ENCODE measurements around the gene CENPT. TPM values are rescaled to one million over a fixed set of nuclear protein-coding genes. Genes with fewer than 3 reads are reported as not detected.

The CENPT gene
- total and polyA plus RNA-seq, 2 of the 13 experiments (the other 11 are each of a cell fraction or from before 2014, with no cell fraction given), result 40.9 to 43.3 TPM

DNA sequence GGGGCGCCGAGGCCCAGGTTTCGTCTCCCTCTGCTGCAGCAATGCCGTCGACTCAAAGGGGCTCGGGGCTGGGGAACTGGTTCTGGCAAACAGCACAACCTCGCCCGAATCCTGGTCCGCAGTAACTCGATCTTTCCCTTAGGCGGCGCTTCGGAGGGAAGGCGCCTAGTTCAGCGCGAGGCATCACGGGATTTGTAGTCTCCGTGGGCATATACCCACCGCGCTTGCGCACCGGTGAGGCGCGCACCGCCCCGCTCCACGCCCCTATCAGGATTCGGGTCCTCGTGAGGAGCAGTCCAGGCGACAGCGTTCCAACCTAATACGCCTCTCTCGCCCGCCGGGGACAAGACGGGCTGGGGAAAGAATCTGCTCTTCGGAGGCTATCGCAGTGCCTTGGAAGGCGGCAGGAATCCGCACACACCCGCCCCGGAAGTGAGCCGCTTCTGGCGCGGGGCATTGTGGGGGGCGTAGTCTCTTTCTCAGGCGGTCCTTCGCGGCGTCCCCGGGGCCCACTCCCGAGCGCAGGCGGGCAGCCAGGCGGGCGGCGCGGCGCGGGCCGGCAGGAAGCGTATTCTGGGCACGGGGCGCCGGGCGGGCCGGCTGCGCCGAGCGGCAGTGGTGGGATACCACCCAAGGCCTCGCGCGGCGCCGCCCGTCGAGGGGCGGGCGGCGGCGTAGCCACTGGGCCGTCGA lies 5.5 kb downstream of the CENPT start, which contains the start of gene THAP11 (continued):
- TF ChIP-seq, protein P1, sequence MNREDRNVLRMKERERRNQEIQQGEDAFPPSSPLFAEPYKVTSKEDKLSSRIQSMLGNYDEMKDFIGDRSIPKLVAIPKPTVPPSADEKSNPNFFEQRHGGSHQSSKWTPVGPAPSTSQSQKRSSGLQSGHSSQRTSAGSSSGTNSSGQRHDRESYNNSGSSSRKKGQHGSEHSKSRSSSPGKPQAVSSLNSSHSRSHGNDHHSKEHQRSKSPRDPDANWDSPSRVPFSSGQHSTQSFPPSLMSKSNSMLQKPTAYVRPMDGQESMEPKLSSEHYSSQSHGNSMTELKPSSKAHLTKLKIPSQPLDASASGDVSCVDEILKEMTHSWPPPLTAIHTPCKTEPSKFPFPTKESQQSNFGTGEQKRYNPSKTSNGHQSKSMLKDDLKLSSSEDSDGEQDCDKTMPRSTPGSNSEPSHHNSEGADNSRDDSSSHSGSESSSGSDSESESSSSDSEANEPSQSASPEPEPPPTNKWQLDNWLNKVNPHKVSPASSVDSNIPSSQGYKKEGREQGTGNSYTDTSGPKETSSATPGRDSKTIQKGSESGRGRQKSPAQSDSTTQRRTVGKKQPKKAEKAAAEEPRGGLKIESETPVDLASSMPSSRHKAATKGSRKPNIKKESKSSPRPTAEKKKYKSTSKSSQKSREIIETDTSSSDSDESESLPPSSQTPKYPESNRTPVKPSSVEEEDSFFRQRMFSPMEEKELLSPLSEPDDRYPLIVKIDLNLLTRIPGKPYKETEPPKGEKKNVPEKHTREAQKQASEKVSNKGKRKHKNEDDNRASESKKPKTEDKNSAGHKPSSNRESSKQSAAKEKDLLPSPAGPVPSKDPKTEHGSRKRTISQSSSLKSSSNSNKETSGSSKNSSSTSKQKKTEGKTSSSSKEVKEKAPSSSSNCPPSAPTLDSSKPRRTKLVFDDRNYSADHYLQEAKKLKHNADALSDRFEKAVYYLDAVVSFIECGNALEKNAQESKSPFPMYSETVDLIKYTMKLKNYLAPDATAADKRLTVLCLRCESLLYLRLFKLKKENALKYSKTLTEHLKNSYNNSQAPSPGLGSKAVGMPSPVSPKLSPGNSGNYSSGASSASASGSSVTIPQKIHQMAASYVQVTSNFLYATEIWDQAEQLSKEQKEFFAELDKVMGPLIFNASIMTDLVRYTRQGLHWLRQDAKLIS (CRISPR knock-in tag; IDR thresholded peaks at IDR 0.05), result no peak
- TF ChIP-seq PTBP1 (IDR thresholded peaks at IDR 0.05; ENCODE audit: low read depth, low read length, poor library complexity, severe bottlenecking) (no peak), ZNF383 (CRISPR knock-in tag; IDR thresholded peaks at IDR 0.05; ENCODE audit: borderline replicate concordance) (no peak), ISL2 (CRISPR knock-in tag; IDR thresholded peaks at IDR 0.05) (no peak; the same call in 1 of the 2 replicates), GABPA (IDR thresholded peaks at IDR 0.05; ENCODE audit: low read depth, low read length) (no peak), GABPA (CRISPR knock-in tag; IDR thresholded peaks at IDR 0.05; ENCODE audit: low read depth) (peak; percentile 91), NFIB (CRISPR knock-in tag; IDR thresholded peaks at IDR 0.05; ENCODE audit: borderline replicate concordance) (no peak), HNRNPH1 (optimal IDR thresholded peaks at IDR 0.05; ENCODE audit: low read depth, low read length) (no peak), YEATS4 (CRISPR knock-in tag; IDR thresholded peaks at IDR 0.05; ENCODE audit: borderline replicate concordance) (peak; percentile 53; the same call in 1 of the 2 replicates), TBL1XR1 (IDR thresholded peaks at IDR 0.05; ENCODE audit: borderline replicate concordance, low read length, partially characterized antibody) (no peak), RNF2 (conservative IDR thresholded peaks at IDR 0.05; ENCODE audit: low read depth) (peak; percentile 91), ZNF674 (CRISPR knock-in tag; IDR thresholded peaks at IDR 0.05; ENCODE audit: low read depth) (0 out of 2 replicates have a peak, but pooled peaks have one; percentile 72), ZNF75D (CRISPR knock-in tag; IDR thresholded peaks at IDR 0.05; ENCODE audit: borderline replicate concordance) (no peak), ZNF614 (CRISPR knock-in tag; IDR thresholded peaks at IDR 0.05; ENCODE audit: borderline replicate concordance) (peak; percentile 88; the same call in 1 of the 2 replicates), ZNF256 (CRISPR knock-in tag; conservative IDR thresholded peaks at IDR 0.05) (peak; percentile 50; the same call in 1 of the 2 replicates), ZMYM2 (CRISPR knock-in tag; IDR thresholded peaks at IDR 0.05) (no peak; the same call in none of the 2 replicates), GATAD1 (CRISPR knock-in tag; IDR thresholded peaks at IDR 0.05) (peak; percentile 85), ZNF737 (CRISPR knock-in tag; IDR thresholded peaks at IDR 0.05; ENCODE audit: borderline replicate concordance) (no peak), ZNF792 (CRISPR knock-in tag; IDR thresholded peaks at IDR 0.05) (peak; percentile 69)
- TF ChIP-seq, protein P2, sequence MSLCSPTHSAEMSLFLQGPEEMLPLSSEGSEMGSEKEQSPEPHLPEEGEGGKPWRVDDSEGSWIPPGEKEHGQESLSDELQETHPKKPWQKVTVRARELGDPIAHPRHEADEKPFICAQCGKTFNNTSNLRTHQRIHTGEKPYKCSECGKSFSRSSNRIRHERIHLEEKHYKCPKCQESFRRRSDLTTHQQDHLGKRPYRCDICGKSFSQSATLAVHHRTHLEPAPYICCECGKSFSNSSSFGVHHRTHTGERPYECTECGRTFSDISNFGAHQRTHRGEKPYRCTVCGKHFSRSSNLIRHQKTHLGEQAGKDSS (CRISPR knock-in tag; IDR thresholded peaks at IDR 0.05; ENCODE audit: borderline replicate concordance, low read depth), result no peak; the same call in 1 of the 2 replicates
- TF ChIP-seq, protein P3, sequence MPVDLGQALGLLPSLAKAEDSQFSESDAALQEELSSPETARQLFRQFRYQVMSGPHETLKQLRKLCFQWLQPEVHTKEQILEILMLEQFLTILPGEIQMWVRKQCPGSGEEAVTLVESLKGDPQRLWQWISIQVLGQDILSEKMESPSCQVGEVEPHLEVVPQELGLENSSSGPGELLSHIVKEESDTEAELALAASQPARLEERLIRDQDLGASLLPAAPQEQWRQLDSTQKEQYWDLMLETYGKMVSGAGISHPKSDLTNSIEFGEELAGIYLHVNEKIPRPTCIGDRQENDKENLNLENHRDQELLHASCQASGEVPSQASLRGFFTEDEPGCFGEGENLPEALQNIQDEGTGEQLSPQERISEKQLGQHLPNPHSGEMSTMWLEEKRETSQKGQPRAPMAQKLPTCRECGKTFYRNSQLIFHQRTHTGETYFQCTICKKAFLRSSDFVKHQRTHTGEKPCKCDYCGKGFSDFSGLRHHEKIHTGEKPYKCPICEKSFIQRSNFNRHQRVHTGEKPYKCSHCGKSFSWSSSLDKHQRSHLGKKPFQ (CRISPR knock-in tag; IDR thresholded peaks at IDR 0.05; ENCODE audit: insufficient replicate concordance), result no peak
- TF ChIP-seq, protein P4, sequence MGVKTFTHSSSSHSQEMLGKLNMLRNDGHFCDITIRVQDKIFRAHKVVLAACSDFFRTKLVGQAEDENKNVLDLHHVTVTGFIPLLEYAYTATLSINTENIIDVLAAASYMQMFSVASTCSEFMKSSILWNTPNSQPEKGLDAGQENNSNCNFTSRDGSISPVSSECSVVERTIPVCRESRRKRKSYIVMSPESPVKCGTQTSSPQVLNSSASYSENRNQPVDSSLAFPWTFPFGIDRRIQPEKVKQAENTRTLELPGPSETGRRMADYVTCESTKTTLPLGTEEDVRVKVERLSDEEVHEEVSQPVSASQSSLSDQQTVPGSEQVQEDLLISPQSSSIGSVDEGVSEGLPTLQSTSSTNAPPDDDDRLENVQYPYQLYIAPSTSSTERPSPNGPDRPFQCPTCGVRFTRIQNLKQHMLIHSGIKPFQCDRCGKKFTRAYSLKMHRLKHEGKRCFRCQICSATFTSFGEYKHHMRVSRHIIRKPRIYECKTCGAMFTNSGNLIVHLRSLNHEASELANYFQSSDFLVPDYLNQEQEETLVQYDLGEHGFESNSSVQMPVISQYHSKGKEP (CRISPR knock-in tag; IDR thresholded peaks at IDR 0.05), result 0 out of 2 replicates have a peak, but pooled peaks have one; percentile 69
